Hepatocyte (in vitro differentiated cells): ENCODE results near the gene TSPAN19. TPM values are rescaled to one million over a fixed set of nuclear protein-coding genes. Genes with fewer than 3 reads are reported as not detected.

Source experiments
- DNase-seq: peaks from one replicate; pipeline ENCODE4 v3.0.0-alpha.2; 2016; ENCODE audit warnings: low spot score
- H2AFZ ChIP-seq: fragments of 200-600 bp; sonication (generic); 2 replicates; pipeline ENCODE4 v1.6.0; 2016; ENCODE audit warnings: antibody characterized with exemption, mild to moderate bottlenecking
- H3K27ac ChIP-seq: fragments of 200-600 bp; sonication (generic); 2 replicates; pipeline ENCODE4 v1.5.1; 2016; ENCODE audit warnings: mild to moderate bottlenecking
- H3K27me3 ChIP-seq: fragments of 200-600 bp; sonication (generic); 2 replicates; pipeline ENCODE4 v1.6.1; 2016
- H3K36me3 ChIP-seq: fragments of 200-600 bp; sonication (generic); replicated peaks from 2 replicates; pipeline ENCODE4 v1.5.1; 2016; ENCODE audit warnings: low read depth; ENCODE audit not compliant: insufficient read depth
- H3K4me1 ChIP-seq: fragments of 200-600 bp; sonication (generic); 2 replicates; pipeline ENCODE4 v1.5.1; 2016; ENCODE audit warnings: mild to moderate bottlenecking, moderate library complexity; ENCODE audit not compliant: insufficient read depth
- H3K4me2 ChIP-seq: fragments of 200-600 bp; sonication (generic); 2 replicates; pipeline ENCODE4 v1.6.0; 2016
- H3K4me3 ChIP-seq: fragments of 200-600 bp; sonication (generic); 2 replicates; pipeline ENCODE4 v1.5.1; 2016; ENCODE audit warnings: mild to moderate bottlenecking
- H3K79me2 ChIP-seq: fragments of 200-600 bp; sonication (generic); 2 replicates; pipeline ENCODE4 v1.6.0; 2017; ENCODE audit warnings: mild to moderate bottlenecking
- H3K9me2 ChIP-seq: fragments of 200-600 bp; sonication (generic); replicated peaks from 2 replicates; pipeline ENCODE4 v1.6.0; 2017; ENCODE audit warnings: mild to moderate bottlenecking; ENCODE audit not compliant: insufficient read depth
- H3K9me3 ChIP-seq: fragments of 200-600 bp; sonication (generic); 2 replicates; pipeline ENCODE4 v1.5.1; 2016; ENCODE audit warnings: low read depth, mild to moderate bottlenecking
- H4K20me1 ChIP-seq: fragments of 200-600 bp; sonication (generic); 2 replicates; pipeline ENCODE4 v1.6.0; 2016; ENCODE audit warnings: mild to moderate bottlenecking; ENCODE audit not compliant: insufficient read depth, poor library complexity, severe bottlenecking
- CTCF ChIP-seq: fragments of 200-600 bp; sonication (generic); IDR thresholded peaks from 2 replicates; pipeline ENCODE4 v1.5.1; 2016; ENCODE audit warnings: antibody characterized with exemption, mild to moderate bottlenecking; ENCODE audit not compliant: poor library complexity
- EZH2 ChIP-seq: fragments of 200-600 bp; sonication (generic); IDR thresholded peaks from 2 replicates; pipeline ENCODE4 v1.6.1; 2016; ENCODE audit warnings: antibody characterized with exemption, mild to moderate bottlenecking, borderline replicate concordance
- EZH2phosphoT487 ChIP-seq: fragments of 200-600 bp; sonication (generic); IDR thresholded peaks from one replicate; pipeline ENCODE4 v1.6.1; 2018; ENCODE audit warnings: antibody characterized with exemption, mild to moderate bottlenecking, low read depth, moderate library complexity; ENCODE audit not compliant: unreplicated experiment, severe bottlenecking
- WGBS: methylation state at CpG from one replicate; pipeline ENCODE4 v1.1.6; 2016; ENCODE audit warnings: low lambda C conversion rate; ENCODE audit errors: missing lambda C conversion rate; 5-methylcytosine and 5-hydroxymethylcytosine counted together
- polyA plus RNA-seq: library from polyadenylated mRNA; unstranded; fragments of >200 nt; fragmentation: Nextera tagmentation; extraction: Ambion mirVana; gene quantifications from 2 replicates; pipeline ENCODE4 v1.2.1, GENCODE V29; 2016
- total RNA-seq: library from RNA; depleted of rRNA; stranded (reverse); fragments of >200 nt; gene quantifications from 2 replicates; pipeline ENCODE4 v1.2.3, GENCODE V29; 2014

TSPAN19 gene
- total and polyA plus RNA-seq, 2 experiments from 2014 or later = not detected

- H2AFZ ChIP-seq = no peak overlapping the region
- no peaks in the 10 kb centered on the region for H4K20me1 ChIP-seq
- H3K4me2 ChIP-seq = no peak overlapping the region
- no peak for DNase-seq
- TF ChIP-seq CTCF (no peak), EZH2phosphoT487 (no peak), EZH2 (no peak)
- no peak overlapping the region for H3K27ac ChIP-seq
- H3K79me2 ChIP-seq = no peaks in the 10 kb centered on the region
- H3K9me2 ChIP-seq = no peaks in the 10 kb centered on the region
- H3K27me3 ChIP-seq = no peaks in the 10 kb centered on the region
- H3K4me1 ChIP-seq = no peaks in the 10 kb centered on the region
- no peaks in the 10 kb centered on the region for H3K36me3 ChIP-seq
- H3K9me3 ChIP-seq = no peaks in the 10 kb centered on the region
- H3K4me3 ChIP-seq = no peak overlapping the region
These were observed 41.7 kb downstream of the TSPAN19 start for GRCh38 chr12:84994426-84994825.

- Histone ChIP-seq H4K20me1 (no peaks in the 10 kb centered on the region), H3K4me3 (no peak overlapping the region), H2AFZ (no peak overlapping the region), H3K27ac (no peak overlapping the region), H3K79me2 (no peaks in the 10 kb centered on the region), H3K9me2 (no peaks in the 10 kb centered on the region), H3K4me2 (no peak overlapping the region), H3K27me3 (no peaks in the 10 kb centered on the region), H3K4me1 (no peaks in the 10 kb centered on the region), H3K36me3 (no peaks in the 10 kb centered on the region), H3K9me3 (no peaks in the 10 kb centered on the region)
- no peak for DNase-seq
- 66% methylated on average over 3 of the region's 3 CpGs for WGBS
- TF ChIP-seq EZH2phosphoT487 = no peak
- TF ChIP-seq EZH2 = no peak
- no peak for TF ChIP-seq CTCF
These were observed 49.5 kb downstream of the TSPAN19 start for GRCh38 chr12:84986586-84986985.

GRCh38 chr12:84986117-84986516 is 50.0 kb downstream of the TSPAN19 start:
- WGBS = 83% methylated on average over 2 of the region's 2 CpGs
- no peak overlapping the region for H2AFZ ChIP-seq
- no peaks in the 10 kb centered on the region for H3K27me3 ChIP-seq
- H3K36me3 ChIP-seq = no peaks in the 10 kb centered on the region
- H3K9me2 ChIP-seq = no peaks in the 10 kb centered on the region
- H3K27ac ChIP-seq = no peak overlapping the region
- H3K9me3 ChIP-seq = no peaks in the 10 kb centered on the region
- H3K4me1 ChIP-seq = no peaks in the 10 kb centered on the region
- DNase-seq = no peak
- TF ChIP-seq EZH2phosphoT487 (no peak), EZH2 (no peak), CTCF (no peak)
- H3K4me3 ChIP-seq = no peak overlapping the region
- H4K20me1 ChIP-seq = no peaks in the 10 kb centered on the region
- no peak overlapping the region for H3K4me2 ChIP-seq
- no peaks in the 10 kb centered on the region for H3K79me2 ChIP-seq

DNA sequence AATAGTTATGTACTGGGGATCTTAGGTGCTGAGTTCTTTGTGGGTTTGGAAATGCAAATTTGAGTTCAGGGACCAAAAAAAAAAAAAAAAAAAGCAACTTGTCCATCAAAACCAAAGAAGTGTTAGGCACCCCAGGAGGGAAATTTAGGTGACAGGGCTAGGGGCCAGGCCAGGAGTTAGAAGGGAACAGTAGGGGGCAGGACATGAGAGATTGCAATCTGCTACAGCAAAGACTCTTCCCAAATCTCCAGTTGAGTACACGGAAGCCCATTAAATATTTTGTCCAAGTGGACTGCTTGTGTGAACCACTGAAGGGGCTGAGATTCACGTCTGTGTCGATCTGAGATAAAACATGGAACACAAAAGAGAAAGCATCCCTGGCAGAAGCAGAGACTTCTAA is 52.8 kb downstream of the TSPAN19 start:
- Histone ChIP-seq H3K36me3 (no peaks in the 10 kb centered on the region), H3K79me2 (no peaks in the 10 kb centered on the region)
- no peak for DNase-seq

More for the DNA sequence above, 52.8 kb downstream of the TSPAN19 start:
- H3K27ac ChIP-seq = no peak overlapping the region
- no peak overlapping the region for H2AFZ ChIP-seq
- H3K4me2 ChIP-seq = no peak overlapping the region
- no peaks in the 10 kb centered on the region for H3K9me3 ChIP-seq
- no peaks in the 10 kb centered on the region for H3K4me1 ChIP-seq
- TF ChIP-seq EZH2phosphoT487 = no peak
- no peaks in the 10 kb centered on the region for H3K27me3 ChIP-seq
- WGBS = 75% methylated on average over 3 of the region's 3 CpGs
- H4K20me1 ChIP-seq = no peaks in the 10 kb centered on the region
- no peaks in the 10 kb centered on the region for H3K9me2 ChIP-seq
- no peak overlapping the region for H3K4me3 ChIP-seq
